ENCODE data around the gene MAP2K6.
"Not testable (repeated sequence)": the region's sequence is repeated elsewhere in the genome, so short reads cannot be mapped to it uniquely, and the experiment has no call there.

The MAP2K6 gene

DNA sequence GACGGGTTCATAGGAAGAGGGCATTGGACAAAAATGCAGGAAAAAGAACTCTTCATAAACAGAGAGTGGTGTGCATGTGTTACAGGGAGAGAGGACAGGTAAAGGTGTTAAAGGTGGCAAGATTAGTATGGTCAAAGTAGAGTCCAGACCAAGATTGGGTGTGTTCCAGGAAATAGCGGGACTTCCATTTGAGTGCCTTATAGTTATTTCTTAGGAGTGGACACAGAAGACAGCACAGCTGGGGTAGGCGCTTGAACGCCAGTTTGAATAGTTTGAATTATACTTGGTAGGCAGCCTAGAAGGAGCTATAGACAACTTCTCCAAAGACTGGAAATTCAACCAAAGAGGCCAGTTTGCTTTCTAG, 63.4 kb downstream of the MAP2K6 start:
- Histone ChIP-seq H3K4me1 (ENCODE audit: control insufficient read depth, insufficient read depth, low read length) (no peaks in the 10 kb centered on the region), H3K9ac (ENCODE audit: low read depth, low read length) (no peak overlapping the region), H3K4me3 (ENCODE audit: low read depth, low read length) (no peak overlapping the region), H3K27me3 (ENCODE audit: control insufficient read depth, insufficient read depth, low read length) (no peaks in the 10 kb centered on the region), H3K9me3 (ENCODE audit: control insufficient read depth, insufficient read depth, low read length) (no peaks in the 10 kb centered on the region), H3K27ac (ENCODE audit: low read depth, low read length) (no peak overlapping the region), H3K36me3 (ENCODE audit: control insufficient read depth, insufficient read depth, low read length) (no peaks in the 10 kb centered on the region)

- Histone ChIP-seq H3K36me3 (ENCODE audit: control insufficient read depth, insufficient read depth, low read length) (no peaks in the 10 kb centered on the region), H3K4me3 (ENCODE audit: low read depth, low read length) (no peak overlapping the region), H3K4me1 (ENCODE audit: control insufficient read depth, insufficient read depth, low read length) (no peaks in the 10 kb centered on the region), H3K27me3 (ENCODE audit: control insufficient read depth, insufficient read depth, low read length) (no peaks in the 10 kb centered on the region), H3K9ac (ENCODE audit: low read depth, low read length) (no peak overlapping the region), H3K27ac (ENCODE audit: low read depth, low read length) (no peak overlapping the region), H3K9me3 (ENCODE audit: control insufficient read depth, insufficient read depth, low read length) (no peaks in the 10 kb centered on the region)
These were observed 64.4 kb downstream of the MAP2K6 start for GRCh38 chr17:69478916-69479315.

- H3K27ac ChIP-seq (ENCODE audit: low read depth, low read length); H3K4me1 ChIP-seq (ENCODE audit: control insufficient read depth, insufficient read depth, low read length); H3K9ac ChIP-seq (ENCODE audit: low read depth, low read length); H3K4me3 ChIP-seq (ENCODE audit: low read depth, low read length); H3K36me3 ChIP-seq (ENCODE audit: control insufficient read depth, insufficient read depth, low read length); H3K27me3 ChIP-seq (ENCODE audit: control insufficient read depth, insufficient read depth, low read length); H3K9me3 ChIP-seq (ENCODE audit: control insufficient read depth, insufficient read depth, low read length): not testable (repeated sequence)
These were observed 65.3 kb downstream of the MAP2K6 start for GRCh38 chr17:69479756-69480155.

- no peak overlapping the region for H3K9ac ChIP-seq (ENCODE audit: low read depth, low read length)
- H3K4me3 ChIP-seq (ENCODE audit: low read depth, low read length), result no peak overlapping the region
- H3K27ac ChIP-seq (ENCODE audit: low read depth, low read length), result no peak overlapping the region
- no peaks in the 10 kb centered on the region for H3K4me1 ChIP-seq (ENCODE audit: control insufficient read depth, insufficient read depth, low read length)
- H3K36me3 ChIP-seq (ENCODE audit: control insufficient read depth, insufficient read depth, low read length), result no peaks in the 10 kb centered on the region
- no peaks in the 10 kb centered on the region for H3K9me3 ChIP-seq (ENCODE audit: control insufficient read depth, insufficient read depth, low read length)
- no peaks in the 10 kb centered on the region for H3K27me3 ChIP-seq (ENCODE audit: control insufficient read depth, insufficient read depth, low read length)
These were observed 65.7 kb downstream of the MAP2K6 start for GRCh38 chr17:69480245-69480644.

DNA sequence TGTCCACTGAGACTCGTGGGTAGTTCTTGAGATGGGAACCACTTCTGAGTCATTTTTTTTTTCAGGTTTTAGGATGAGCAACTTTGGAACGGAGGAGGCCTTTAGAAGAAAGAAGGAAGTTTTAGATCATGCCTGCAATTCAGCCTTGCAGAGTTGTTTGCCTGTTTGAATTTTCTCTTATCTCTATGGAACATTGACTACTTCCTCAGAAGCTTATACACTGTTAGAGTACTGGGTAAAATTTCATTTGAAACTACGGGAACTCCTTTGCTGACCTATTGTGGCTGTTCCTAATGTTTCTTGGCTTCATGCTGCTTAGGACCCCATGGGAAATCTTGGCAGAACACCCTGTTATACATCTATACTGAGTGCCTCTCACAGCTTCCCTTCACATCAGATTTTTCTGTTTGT, 70.8 kb downstream of the MAP2K6 start:
- Histone ChIP-seq H3K4me1 (ENCODE audit: control insufficient read depth, insufficient read depth, low read length) (0 out of 2 replicates have a peak, but pooled peaks cover 5% of the 10 kb centered on the region), H3K9ac (ENCODE audit: low read depth, low read length) (no peak overlapping the region), H3K9me3 (ENCODE audit: control insufficient read depth, insufficient read depth, low read length) (no peaks in the 10 kb centered on the region), H3K27me3 (ENCODE audit: control insufficient read depth, insufficient read depth, low read length) (no peaks in the 10 kb centered on the region), H3K4me3 (ENCODE audit: low read depth, low read length) (no peak overlapping the region), H3K36me3 (ENCODE audit: control insufficient read depth, insufficient read depth, low read length) (no peaks in the 10 kb centered on the region), H3K27ac (ENCODE audit: low read depth, low read length) (no peak overlapping the region)

- Histone ChIP-seq H3K27ac (ENCODE audit: low read depth, low read length) (no peak overlapping the region), H3K27me3 (ENCODE audit: control insufficient read depth, insufficient read depth, low read length) (no peaks in the 10 kb centered on the region), H3K4me1 (ENCODE audit: control insufficient read depth, insufficient read depth, low read length) (0 out of 2 replicates have a peak, but pooled peaks cover 5% of the 10 kb centered on the region), H3K9ac (ENCODE audit: low read depth, low read length) (no peak overlapping the region; the same call in 1 of the 2 replicates), H3K4me3 (ENCODE audit: low read depth, low read length) (no peak overlapping the region), H3K9me3 (ENCODE audit: control insufficient read depth, insufficient read depth, low read length) (no peaks in the 10 kb centered on the region), H3K36me3 (ENCODE audit: control insufficient read depth, insufficient read depth, low read length) (no peaks in the 10 kb centered on the region)
These were observed 71.6 kb downstream of the MAP2K6 start for GRCh38 chr17:69485901-69486643.

GRCh38 chr17:69486779-69487637, 72.5 kb downstream of the MAP2K6 start:
- H3K27ac ChIP-seq (ENCODE audit: low read depth, low read length), result no peak overlapping the region
- no peak overlapping the region for H3K4me3 ChIP-seq (ENCODE audit: low read depth, low read length)
- H3K36me3 ChIP-seq (ENCODE audit: control insufficient read depth, insufficient read depth, low read length), result no peaks in the 10 kb centered on the region

DNA sequence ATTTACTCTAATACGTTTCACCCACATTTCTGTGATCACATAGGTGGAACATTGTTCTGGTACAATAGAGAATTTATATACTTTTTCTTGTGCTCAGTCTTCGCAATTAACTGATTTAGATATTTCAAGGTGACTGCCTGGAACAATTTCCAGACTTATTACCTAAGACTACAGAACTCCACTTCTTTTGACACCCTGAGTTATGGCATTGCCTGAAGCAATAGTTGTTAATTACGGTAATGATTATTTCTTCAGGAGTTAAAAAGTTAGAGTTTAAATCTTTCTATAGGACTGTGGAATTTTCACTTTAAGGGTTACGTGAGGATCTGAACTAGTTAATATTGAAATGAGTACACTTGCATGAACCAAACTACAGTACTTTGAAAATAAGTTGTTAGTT, 74.8 kb downstream of the MAP2K6 start:
- Histone ChIP-seq H3K9ac (ENCODE audit: low read depth, low read length) (no peak overlapping the region), H3K27me3 (ENCODE audit: control insufficient read depth, insufficient read depth, low read length) (no peaks in the 10 kb centered on the region), H3K36me3 (ENCODE audit: control insufficient read depth, insufficient read depth, low read length) (no peaks in the 10 kb centered on the region), H3K4me1 (ENCODE audit: control insufficient read depth, insufficient read depth, low read length) (peaks cover 13% of the 10 kb centered on the region; the same call in 1 of the 2 replicates), H3K27ac (ENCODE audit: low read depth, low read length) (no peak overlapping the region), H3K4me3 (ENCODE audit: low read depth, low read length) (no peak overlapping the region), H3K9me3 (ENCODE audit: control insufficient read depth, insufficient read depth, low read length) (no peaks in the 10 kb centered on the region)

More at GRCh38 chr17:69486779-69487637, 72.5 kb downstream of the MAP2K6 start:
- Histone ChIP-seq H3K9me3 (ENCODE audit: control insufficient read depth, insufficient read depth, low read length) (no peaks in the 10 kb centered on the region), H3K27me3 (ENCODE audit: control insufficient read depth, insufficient read depth, low read length) (no peaks in the 10 kb centered on the region), H3K4me1 (ENCODE audit: control insufficient read depth, insufficient read depth, low read length) (peaks cover 6% of the 10 kb centered on the region; the same call in 1 of the 2 replicates), H3K9ac (ENCODE audit: low read depth, low read length) (no peak overlapping the region; the same call in 1 of the 2 replicates)

DNA sequence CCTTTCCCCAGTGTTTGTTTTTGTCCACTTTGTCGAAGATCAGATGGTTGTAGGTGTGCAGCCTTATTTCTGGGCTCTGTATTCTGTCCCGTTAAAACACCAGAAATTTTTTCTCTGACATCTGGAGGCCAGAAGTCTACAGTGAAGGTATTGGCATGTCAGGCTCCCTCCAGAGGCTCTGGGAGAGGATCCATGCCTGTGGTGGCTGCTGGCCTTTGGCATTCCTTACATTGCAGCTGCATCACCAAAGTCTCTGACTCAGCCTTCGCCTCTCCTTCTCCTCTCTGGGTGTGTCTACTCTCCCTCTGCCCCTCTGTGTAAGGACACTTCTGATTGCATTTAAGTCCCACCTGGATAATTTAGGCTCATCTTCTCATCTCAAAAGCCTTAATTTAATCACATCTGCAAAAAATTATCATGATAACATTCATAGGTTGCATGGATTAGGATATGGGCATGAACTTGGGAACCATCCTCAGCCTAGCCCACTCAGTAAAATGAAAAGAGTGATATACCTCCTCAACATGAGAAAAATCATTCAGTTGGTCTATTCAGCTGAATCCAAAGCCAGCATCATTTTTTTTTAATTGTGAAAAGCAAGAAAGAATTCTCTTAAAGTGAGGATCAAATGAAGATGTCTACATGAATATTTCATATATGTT, 78.0 kb downstream of the MAP2K6 start:
- no peaks in the 10 kb centered on the region for H3K36me3 ChIP-seq (ENCODE audit: control insufficient read depth, insufficient read depth, low read length)
- 0 out of 2 replicates have a peak overlapping the region, but pooled peaks have one; percentile 24 for H3K9ac ChIP-seq (ENCODE audit: low read depth, low read length)
- H3K27ac ChIP-seq (ENCODE audit: low read depth, low read length), result no peak overlapping the region
- H3K9me3 ChIP-seq (ENCODE audit: control insufficient read depth, insufficient read depth, low read length), result no peaks in the 10 kb centered on the region
- H3K27me3 ChIP-seq (ENCODE audit: control insufficient read depth, insufficient read depth, low read length), result no peaks in the 10 kb centered on the region
- H3K4me3 ChIP-seq (ENCODE audit: low read depth, low read length), result no peak overlapping the region
- peaks cover 12% of the 10 kb centered on the region; the same call in 1 of the 2 replicates for H3K4me1 ChIP-seq (ENCODE audit: control insufficient read depth, insufficient read depth, low read length)

DNA sequence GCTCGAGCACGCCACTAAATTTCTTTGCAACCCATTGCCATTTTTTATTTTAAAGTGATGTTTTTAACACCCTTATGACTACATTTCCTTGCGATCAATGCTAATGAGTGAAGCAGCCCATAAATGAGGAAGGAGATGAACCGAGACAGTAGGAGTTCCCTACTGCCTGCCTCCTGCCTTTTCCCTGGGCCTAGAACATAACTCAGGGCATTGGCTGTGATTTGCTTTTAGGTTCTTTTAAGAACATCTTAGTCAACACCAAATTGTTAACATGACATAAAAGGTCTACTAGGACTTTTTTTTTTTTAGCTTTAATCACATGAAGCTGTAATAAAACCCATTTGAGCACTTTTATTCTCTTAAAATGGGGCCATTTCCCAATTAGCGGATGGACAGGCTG, 81.3 kb downstream of the MAP2K6 start:
- no peak overlapping the region for H3K27ac ChIP-seq (ENCODE audit: low read depth, low read length)
- no peaks in the 10 kb centered on the region for H3K9me3 ChIP-seq (ENCODE audit: control insufficient read depth, insufficient read depth, low read length)
- H3K27me3 ChIP-seq (ENCODE audit: control insufficient read depth, insufficient read depth, low read length), result no peaks in the 10 kb centered on the region
- no peak overlapping the region for H3K9ac ChIP-seq (ENCODE audit: low read depth, low read length)
- no peaks in the 10 kb centered on the region for H3K36me3 ChIP-seq (ENCODE audit: control insufficient read depth, insufficient read depth, low read length)
- no peak overlapping the region for H3K4me3 ChIP-seq (ENCODE audit: low read depth, low read length)
- H3K4me1 ChIP-seq (ENCODE audit: control insufficient read depth, insufficient read depth, low read length), result peaks cover 14% of the 10 kb centered on the region; the same call in 1 of the 2 replicates

All from HUES48 (cell line).